HEK293T (cell line): ENCODE data around the gene NDUFS6.

Experiments used
- CTCF ChIA-PET: fragments of 350-600 bp; formaldehyde crosslinking; extraction: SDS; loops from one replicate; lab custom pipeline; 2021; ENCODE audit warnings: antibody characterized with exemption, inconsistent platforms; lab: Yijun Ruan, JAX
- POLR2A ChIA-PET: fragments of 350-600 bp; formaldehyde crosslinking; extraction: SDS; loops from one replicate; lab custom pipeline; 2020; ENCODE audit warnings: antibody characterized with exemption, inconsistent platforms; lab: Yijun Ruan, JAX
- DNase-seq: peaks from one replicate; pipeline ENCODE4 v3.0.0; 2012; ENCODE audit warnings: mixed read lengths; ENCODE audit errors: extremely low spot score
- ARNT ChIP-seq: fragments of 450-650 bp; IDR thresholded peaks from 2 replicates; pipeline ENCODE4 v1.6.1; 2017; ENCODE audit warnings: mild to moderate bottlenecking
- BHLHE40 ChIP-seq: fragments of 450-650 bp; IDR thresholded peaks from 2 replicates; pipeline ENCODE4 v1.6.1; 2016; ENCODE audit warnings: mild to moderate bottlenecking, moderate library complexity, borderline replicate concordance
- CTBP1 ChIP-seq: fragments of 450-650 bp; IDR thresholded peaks from 2 replicates; pipeline ENCODE4 v1.6.1; 2016; ENCODE audit warnings: borderline replicate concordance
- ELF4 ChIP-seq: fragments of 450-650 bp; IDR thresholded peaks from 2 replicates; pipeline ENCODE4 v1.6.1; 2017; ENCODE audit warnings: antibody characterized with exemption
- FOXA1 ChIP-seq: fragments of 450-650 bp; IDR thresholded peaks from 2 replicates; pipeline ENCODE4 v1.6.1; 2016; ENCODE audit warnings: mild to moderate bottlenecking
- FOXK2 ChIP-seq: fragments of 450-650 bp; IDR thresholded peaks from 2 replicates; pipeline ENCODE4 v1.6.1; 2016; ENCODE audit warnings: mild to moderate bottlenecking
- FOXM1 ChIP-seq: fragments of 450-650 bp; IDR thresholded peaks from 2 replicates; pipeline ENCODE4 v1.6.1; 2017; ENCODE audit warnings: mild to moderate bottlenecking, borderline replicate concordance
- HDGF ChIP-seq: fragments of 450-650 bp; IDR thresholded peaks from 2 replicates; pipeline ENCODE4 v1.6.1; 2017; ENCODE audit warnings: antibody characterized with exemption, borderline replicate concordance
- L3MBTL2 ChIP-seq: fragments of 450-650 bp; conservative IDR thresholded peaks from 2 replicates; pipeline ENCODE4 v1.6.1; 2016; ENCODE audit warnings: mild to moderate bottlenecking
- LEF1 ChIP-seq: fragments of 450-650 bp; IDR thresholded peaks from 2 replicates; pipeline ENCODE4 v1.6.1; 2017; ENCODE audit warnings: mild to moderate bottlenecking, borderline replicate concordance
- NFRKB ChIP-seq: fragments of 450-650 bp; IDR thresholded peaks from 2 replicates; pipeline ENCODE4 v1.6.1; 2016; ENCODE audit warnings: mild to moderate bottlenecking, moderate library complexity
- PKNOX1 ChIP-seq: fragments of 450-650 bp; IDR thresholded peaks from 2 replicates; pipeline ENCODE4 v1.6.1; 2016
- SP1 ChIP-seq: fragments of 450-650 bp; IDR thresholded peaks from 2 replicates; pipeline ENCODE4 v1.6.1; 2017
- SUZ12 ChIP-seq: fragments of 450-650 bp; IDR thresholded peaks from 2 replicates; pipeline ENCODE4 v1.6.1; 2016; ENCODE audit warnings: mild to moderate bottlenecking
- TARDBP ChIP-seq: fragments of 450-650 bp; IDR thresholded peaks from 2 replicates; pipeline ENCODE4 v1.6.1; 2016
- ZNF384 ChIP-seq: fragments of 450-650 bp; IDR thresholded peaks from 2 replicates; pipeline ENCODE4 v1.6.1; 2016

The NDUFS6 gene

GRCh38 chr5:1760656-1761452, 40.4 kb upstream of the NDUFS6 start:
- DNase-seq, result no peak
- CTCF ChIA-PET, result no interaction called here
- no peak for TF ChIP-seq L3MBTL2
- no peak for TF ChIP-seq NFRKB
- no peak for TF ChIP-seq SP1
- TF ChIP-seq FOXM1, result no peak
- no peak for TF ChIP-seq BHLHE40
- TF ChIP-seq CTBP1, result no peak
- no peak for TF ChIP-seq TARDBP
- no peak for TF ChIP-seq SUZ12
- no peak for TF ChIP-seq ZNF384
- no peak for TF ChIP-seq ARNT
- no peak for TF ChIP-seq PKNOX1
- TF ChIP-seq LEF1, result no peak
- no peak for TF ChIP-seq FOXK2
- no peak for TF ChIP-seq ELF4
- no peak for TF ChIP-seq HDGF
- no peak for TF ChIP-seq FOXA1
- POLR2A ChIA-PET, result no interaction called here

- POLR2A ChIA-PET, result no interaction called here
- no peak for TF ChIP-seq PKNOX1
- no peak for TF ChIP-seq ZNF384
- no peak for TF ChIP-seq FOXK2
- no peak for TF ChIP-seq SP1
- TF ChIP-seq FOXA1, result no peak
- no peak for TF ChIP-seq HDGF
- TF ChIP-seq ARNT, result no peak
- no peak for TF ChIP-seq CTBP1
- CTCF ChIA-PET, result no interaction called here
- no peak for DNase-seq
These were observed 39.8 kb upstream of the NDUFS6 start for GRCh38 chr5:1761453-1761755.

GRCh38 chr5:1762121-1762882, 38.9 kb upstream of the NDUFS6 start:
- TF ChIP-seq ARNT, result no peak
- TF ChIP-seq PKNOX1, result no peak
- no peak for TF ChIP-seq NFRKB
- POLR2A ChIA-PET, result interaction anchor here (0.7 kb wide), 1 partner anchor 43 kb away, joined by 3 read pairs; no protein-coding TSS in a partner anchor
- no peak for DNase-seq
- CTCF ChIA-PET, result interaction anchor here (1.0 to 1.7 kb wide), 2 partner anchors 9 to 279 kb away, joined by 3 to 4 read pairs; no protein-coding TSS in a partner anchor

GRCh38 chr5:1762883-1763547, 38.2 kb upstream of the NDUFS6 start:
- no peak for DNase-seq
- CTCF ChIA-PET, result interaction anchor here (0.6 to 1.7 kb wide), 5 partner anchors 10 to 279 kb away, joined by 3 to 4 read pairs (median 3); no protein-coding TSS in a partner anchor
- POLR2A ChIA-PET, result interaction anchor here (0.7 kb wide), 1 partner anchor 42 kb away, joined by 3 read pairs; no protein-coding TSS in a partner anchor
- TF ChIP-seq HDGF (no peak), FOXA1 (no peak), PKNOX1 (no peak), BHLHE40 (no peak), ELF4 (no peak)

- TF ChIP-seq FOXM1, result no peak
- no peak for TF ChIP-seq TARDBP
- TF ChIP-seq ELF4, result no peak
- TF ChIP-seq CTBP1, result no peak
- TF ChIP-seq FOXK2, result no peak
- TF ChIP-seq SP1, result no peak
- TF ChIP-seq ARNT, result no peak
- no peak for TF ChIP-seq L3MBTL2
- TF ChIP-seq SUZ12, result no peak
- no peak for TF ChIP-seq PKNOX1
- TF ChIP-seq NFRKB, result no peak
- no peak for TF ChIP-seq FOXA1
- no peak for TF ChIP-seq ZNF384
- no peak for TF ChIP-seq LEF1
- POLR2A ChIA-PET, result no interaction called here
- CTCF ChIA-PET, result interaction anchor here (0.6 to 1.7 kb wide), 5 partner anchors 10 to 278 kb away, joined by 3 to 4 read pairs (median 3); no protein-coding TSS in a partner anchor
- DNase-seq, result peak; percentile 51
These were observed 37.7 kb upstream of the NDUFS6 start for GRCh38 chr5:1763548-1763911.
